H1 (cell line): ENCODE measurements around the gene PRF1.

Experiments used
- JUND ChIP-seq: IDR thresholded peaks from 2 replicates; pipeline ENCODE4 v1.6.1; 2011; ENCODE audit warnings: mild to moderate bottlenecking, improper control_type of control experiment, low read length
- RXRA ChIP-seq: IDR thresholded peaks from 2 replicates; pipeline ENCODE4 v1.6.1; 2011; ENCODE audit warnings: low read depth, mild to moderate bottlenecking, low read length, moderate library complexity; ENCODE audit not compliant: insufficient read depth
- TF ChIP-seq, protein P1 (sequence below): IDR thresholded peaks from 2 replicates; pipeline ENCODE4 v1.6.1; 2012; ENCODE audit warnings: low read length, inconsistent platforms
- TF ChIP-seq, protein P2 (sequence below), 3 experiments: IDR thresholded peaks; 1 replicate in 2 of 3; 2 replicates in 1 of 3; pipeline versions ENCODE4 v1.5.1 to v1.6.1; 2011; ENCODE audit warnings: low read length in 3 of 3, mild to moderate bottlenecking in 3 of 3, inconsistent platforms in 2 of 3, low read depth in 1 of 3, moderate library complexity in 1 of 3; ENCODE audit not compliant: insufficient read depth in 1 of 3; ENCODE audit errors: control extremely low read depth in 1 of 3

DNA sequence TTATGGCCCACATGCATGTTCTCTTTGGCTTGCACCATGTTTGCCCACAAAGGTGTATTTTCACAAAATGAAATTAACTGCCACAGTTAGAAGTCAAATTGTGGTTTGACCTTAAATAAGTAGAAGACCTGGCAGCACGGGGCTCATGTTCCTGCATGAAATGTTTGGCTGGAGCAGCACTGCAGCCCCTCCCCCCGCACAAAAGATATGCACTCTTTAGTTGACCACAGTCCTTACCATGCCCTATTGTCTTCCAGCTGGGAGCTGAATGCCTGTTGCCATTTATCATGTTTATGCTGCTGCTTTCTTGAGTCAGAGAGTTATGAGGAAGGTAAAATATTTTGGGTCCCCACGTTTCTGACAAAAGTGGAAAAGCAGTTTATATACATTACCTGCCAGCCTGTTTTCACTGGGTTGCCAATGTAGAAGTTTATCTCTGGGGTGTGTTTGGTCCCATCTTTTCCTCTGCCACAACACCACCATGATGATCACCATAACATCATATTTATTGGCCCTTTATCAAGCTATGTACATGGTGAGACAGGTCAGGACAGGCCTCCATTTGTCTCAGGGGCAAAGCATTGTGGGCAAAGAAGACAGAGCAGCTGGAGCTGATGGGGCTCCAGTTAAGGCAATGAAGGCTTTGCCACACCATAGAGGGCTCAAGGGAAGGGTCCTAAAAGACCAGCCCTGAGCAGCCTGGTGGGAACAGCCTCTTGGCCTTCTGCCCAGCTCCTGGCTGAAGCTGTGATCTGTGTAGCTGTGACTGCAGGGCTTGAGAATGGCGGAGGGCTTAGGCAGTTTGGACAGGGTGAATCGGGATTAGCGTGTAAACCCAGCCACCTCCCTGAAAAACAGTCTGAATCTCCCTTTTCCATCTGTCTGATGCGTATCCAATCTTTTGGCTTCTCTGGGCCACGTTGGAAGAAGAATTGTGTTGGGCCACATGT, 5.4 kb downstream of the PRF1 start:
- TF ChIP-seq, protein P1, sequence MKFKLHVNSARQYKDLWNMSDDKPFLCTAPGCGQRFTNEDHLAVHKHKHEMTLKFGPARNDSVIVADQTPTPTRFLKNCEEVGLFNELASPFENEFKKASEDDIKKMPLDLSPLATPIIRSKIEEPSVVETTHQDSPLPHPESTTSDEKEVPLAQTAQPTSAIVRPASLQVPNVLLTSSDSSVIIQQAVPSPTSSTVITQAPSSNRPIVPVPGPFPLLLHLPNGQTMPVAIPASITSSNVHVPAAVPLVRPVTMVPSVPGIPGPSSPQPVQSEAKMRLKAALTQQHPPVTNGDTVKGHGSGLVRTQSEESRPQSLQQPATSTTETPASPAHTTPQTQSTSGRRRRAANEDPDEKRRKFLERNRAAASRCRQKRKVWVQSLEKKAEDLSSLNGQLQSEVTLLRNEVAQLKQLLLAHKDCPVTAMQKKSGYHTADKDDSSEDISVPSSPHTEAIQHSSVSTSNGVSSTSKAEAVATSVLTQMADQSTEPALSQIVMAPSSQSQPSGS, result no peak
- no peak for TF ChIP-seq RXRA
- TF ChIP-seq, protein P2, sequence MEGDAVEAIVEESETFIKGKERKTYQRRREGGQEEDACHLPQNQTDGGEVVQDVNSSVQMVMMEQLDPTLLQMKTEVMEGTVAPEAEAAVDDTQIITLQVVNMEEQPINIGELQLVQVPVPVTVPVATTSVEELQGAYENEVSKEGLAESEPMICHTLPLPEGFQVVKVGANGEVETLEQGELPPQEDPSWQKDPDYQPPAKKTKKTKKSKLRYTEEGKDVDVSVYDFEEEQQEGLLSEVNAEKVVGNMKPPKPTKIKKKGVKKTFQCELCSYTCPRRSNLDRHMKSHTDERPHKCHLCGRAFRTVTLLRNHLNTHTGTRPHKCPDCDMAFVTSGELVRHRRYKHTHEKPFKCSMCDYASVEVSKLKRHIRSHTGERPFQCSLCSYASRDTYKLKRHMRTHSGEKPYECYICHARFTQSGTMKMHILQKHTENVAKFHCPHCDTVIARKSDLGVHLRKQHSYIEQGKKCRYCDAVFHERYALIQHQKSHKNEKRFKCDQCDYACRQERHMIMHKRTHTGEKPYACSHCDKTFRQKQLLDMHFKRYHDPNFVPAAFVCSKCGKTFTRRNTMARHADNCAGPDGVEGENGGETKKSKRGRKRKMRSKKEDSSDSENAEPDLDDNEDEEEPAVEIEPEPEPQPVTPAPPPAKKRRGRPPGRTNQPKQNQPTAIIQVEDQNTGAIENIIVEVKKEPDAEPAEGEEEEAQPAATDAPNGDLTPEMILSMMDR (IDR thresholded peaks at IDR 0.05; ENCODE audit: control extremely low read depth in 1 of 3, insufficient read depth in 1 of 3, low read depth in 1 of 3, low read length in 3 of 3), result no peak
- TF ChIP-seq JUND, result no peak
